GM12865 (cell line): Measurements from ENCODE around the gene DNASE1L3.

Experiments used
- DNase-seq: peaks from one replicate; pipeline ENCODE4 v3.0.0; 2010; ENCODE audit warnings: low read depth
- H3K4me3 ChIP-seq: 2 replicates; pipeline ENCODE4 v1.5.1; 2011; ENCODE audit warnings: mild to moderate bottlenecking, low read depth, low read length, control low read depth
- CTCF ChIP-seq: IDR thresholded peaks from 2 replicates; pipeline ENCODE4 v1.5.1; 2011; ENCODE audit warnings: low read length, control low read depth, low read depth, inconsistent platforms; ENCODE audit not compliant: insufficient read depth; ENCODE audit errors: missing control alignments

Gene DNASE1L3

DNA sequence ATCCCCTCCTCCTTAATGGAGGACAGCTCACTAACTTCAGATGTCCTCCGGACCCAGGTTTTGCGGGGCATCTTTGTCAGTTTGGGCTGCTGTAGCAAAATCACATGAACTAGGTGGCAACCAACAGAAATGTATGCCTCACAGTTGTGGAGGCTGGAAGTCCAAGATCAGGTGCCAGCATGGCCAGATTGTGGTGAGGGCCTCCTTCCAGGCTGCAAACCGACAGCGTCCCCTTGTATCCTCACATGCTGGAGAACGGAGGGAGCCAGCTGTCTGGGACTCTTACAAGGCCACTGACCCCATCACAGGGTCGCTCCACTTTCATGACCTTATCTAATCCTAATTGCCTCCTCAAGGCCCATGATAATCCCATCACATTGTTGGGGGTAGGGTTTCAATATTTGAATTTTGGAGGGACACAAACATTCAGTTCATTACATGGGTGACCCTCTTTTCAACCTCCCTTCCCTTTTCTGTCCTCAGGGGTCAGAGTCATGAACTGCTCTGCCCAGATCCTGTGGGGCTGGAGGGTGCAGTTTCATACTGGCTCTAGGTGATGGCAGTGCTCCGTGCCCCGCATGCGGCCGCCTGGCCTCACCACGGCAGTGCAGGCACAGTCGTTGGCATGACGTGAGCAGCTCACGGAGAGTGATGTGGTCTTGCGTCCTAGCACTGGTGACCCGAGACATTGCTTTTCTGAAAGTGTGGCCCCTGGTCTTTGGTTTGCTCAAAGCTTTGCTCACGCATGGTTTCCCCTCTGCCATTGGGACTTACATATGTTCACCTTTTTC, 58.4 kb downstream of the DNASE1L3 start:
- no peak overlapping the region for H3K4me3 ChIP-seq
- no peak for DNase-seq
- no peak for TF ChIP-seq CTCF

DNA sequence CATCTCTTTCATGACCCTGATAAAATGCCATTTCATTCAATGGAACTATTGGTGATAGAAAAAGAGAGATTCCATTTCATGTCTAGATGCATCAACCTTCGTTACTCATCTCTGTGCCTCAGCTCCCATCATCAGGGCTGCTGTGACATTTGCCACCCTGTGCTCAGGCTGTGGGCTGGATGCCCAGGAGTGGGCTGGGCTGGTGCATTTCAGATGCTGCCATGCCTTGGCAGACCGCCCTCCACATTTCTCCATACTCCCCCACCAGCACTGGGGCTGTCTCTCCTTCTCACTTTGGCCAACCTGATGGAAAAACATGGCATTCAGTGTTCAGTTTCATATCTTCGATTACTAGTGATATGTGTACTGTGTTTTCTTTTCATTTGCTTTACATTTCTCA, 59.1 kb downstream of the DNASE1L3 start:
- TF ChIP-seq CTCF, result no peak
- DNase-seq, result no peak
- H3K4me3 ChIP-seq, result no peak overlapping the region

GRCh38 chr3:58150810-58151199, 60.0 kb downstream of the DNASE1L3 start:
- DNase-seq, result no peak
- no peak for TF ChIP-seq CTCF
- no peak overlapping the region for H3K4me3 ChIP-seq

GRCh38 chr3:58150130-58150809, 60.5 kb downstream of the DNASE1L3 start:
- no peak for DNase-seq
- H3K4me3 ChIP-seq, result no peak overlapping the region
- no peak for TF ChIP-seq CTCF

DNA sequence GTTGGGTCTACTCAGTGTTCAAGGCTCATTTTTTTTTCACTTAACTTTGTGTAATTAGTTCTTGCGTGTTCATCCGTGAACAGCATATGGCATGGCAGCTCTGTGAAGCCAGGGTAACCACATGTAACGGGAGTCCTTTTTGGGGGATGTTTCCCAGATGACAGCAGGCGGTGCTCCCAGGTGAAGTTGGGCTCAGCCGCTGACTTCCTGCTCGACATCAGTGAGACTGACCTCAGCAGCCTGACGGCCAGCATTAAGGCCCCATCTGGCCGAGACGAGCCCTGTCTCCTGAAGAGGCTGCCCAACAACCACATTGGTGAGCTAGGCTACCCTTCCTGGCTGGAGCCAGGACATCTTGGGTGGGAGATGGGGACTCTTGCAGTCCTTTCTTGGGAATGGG, 62.7 kb downstream of the DNASE1L3 start:
- H3K4me3 ChIP-seq, result no peak overlapping the region
- DNase-seq, result no peak
- no peak for TF ChIP-seq CTCF

GRCh38 chr3:58144478-58145325, 66.1 kb downstream of the DNASE1L3 start:
- no peak for TF ChIP-seq CTCF
- H3K4me3 ChIP-seq, result no peak overlapping the region
- DNase-seq, result no peak
